PC-9 (cell line): ENCODE data around the gene CLDN7.

ENCODE experiments used
- EZH2 ChIP-seq: fragments of 200-600 bp; sonication (generic); IDR thresholded peaks from 2 replicates; pipeline ENCODE4 v1.8.0; 2017; ENCODE audit warnings: antibody characterized with exemption, low read depth
- TF ChIP-seq, protein P1 (sequence below): fragments of 200-600 bp; sonication (generic); conservative IDR thresholded peaks from 2 replicates; pipeline ENCODE4 v1.6.1; 2017; ENCODE audit warnings: mixed run types, antibody characterized with exemption, mild to moderate bottlenecking, moderate library complexity

DNA sequence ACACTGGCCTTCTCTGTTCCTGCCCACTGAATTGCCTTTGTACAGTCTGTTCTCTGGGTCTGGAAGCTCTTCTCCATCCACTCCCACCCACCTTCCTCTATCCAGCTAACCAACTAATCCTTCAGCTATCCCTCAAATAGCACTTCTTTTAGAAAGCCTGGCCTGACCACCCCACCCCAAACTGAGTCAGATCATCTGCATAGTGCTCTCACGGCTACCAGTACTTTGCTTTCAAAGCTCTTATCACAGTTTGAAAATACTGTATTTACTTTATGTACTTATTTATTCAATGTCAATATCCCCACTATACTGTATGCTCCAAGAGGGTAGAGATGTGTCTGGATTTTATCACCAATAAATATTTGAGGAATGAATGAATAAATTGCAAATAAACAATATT, 4.5 kb upstream of the CLDN7 start:
- TF ChIP-seq, protein P1, sequence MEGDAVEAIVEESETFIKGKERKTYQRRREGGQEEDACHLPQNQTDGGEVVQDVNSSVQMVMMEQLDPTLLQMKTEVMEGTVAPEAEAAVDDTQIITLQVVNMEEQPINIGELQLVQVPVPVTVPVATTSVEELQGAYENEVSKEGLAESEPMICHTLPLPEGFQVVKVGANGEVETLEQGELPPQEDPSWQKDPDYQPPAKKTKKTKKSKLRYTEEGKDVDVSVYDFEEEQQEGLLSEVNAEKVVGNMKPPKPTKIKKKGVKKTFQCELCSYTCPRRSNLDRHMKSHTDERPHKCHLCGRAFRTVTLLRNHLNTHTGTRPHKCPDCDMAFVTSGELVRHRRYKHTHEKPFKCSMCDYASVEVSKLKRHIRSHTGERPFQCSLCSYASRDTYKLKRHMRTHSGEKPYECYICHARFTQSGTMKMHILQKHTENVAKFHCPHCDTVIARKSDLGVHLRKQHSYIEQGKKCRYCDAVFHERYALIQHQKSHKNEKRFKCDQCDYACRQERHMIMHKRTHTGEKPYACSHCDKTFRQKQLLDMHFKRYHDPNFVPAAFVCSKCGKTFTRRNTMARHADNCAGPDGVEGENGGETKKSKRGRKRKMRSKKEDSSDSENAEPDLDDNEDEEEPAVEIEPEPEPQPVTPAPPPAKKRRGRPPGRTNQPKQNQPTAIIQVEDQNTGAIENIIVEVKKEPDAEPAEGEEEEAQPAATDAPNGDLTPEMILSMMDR: no peak
- TF ChIP-seq EZH2: no peak
